Activated CD4-positive, alpha-beta T cell treated with anti-CD3 and anti-CD28 coated beads for 36 hours (primary cell): ENCODE data around the gene USP22. TPM values are rescaled to one million over a fixed set of nuclear protein-coding genes. Genes with fewer than 3 reads are reported as not detected.
A peak's percentile ranks its signal among the peaks of the same experiment; 100 is the strongest.

Experiments
- ATAC-seq: fragments of 200-7000 bp; cut with Tn5 transposase; one replicate; pipeline ENCODE4 v1.10.0; 2021; ENCODE audit warnings: mild to moderate bottlenecking, moderate library complexity
- CTCF ChIA-PET: fragments of 350-600 bp; sonication (Branson Sonifier 250); formaldehyde crosslinking; loops from one replicate; lab custom pipeline; 2021; ENCODE audit warnings: antibody characterized with exemption; lab: Charles Lee
- POLR2A ChIA-PET: fragments of 350-600 bp; sonication (Branson Sonifier 250); formaldehyde crosslinking; loops from one replicate; lab custom pipeline; 2021; ENCODE audit warnings: antibody characterized with exemption, inconsistent platforms; lab: Charles Lee
- DNase-seq: peaks from one replicate; pipeline ENCODE4 v3.0.0-alpha.2; 2020
- H3K27ac Mint-ChIP-seq: one replicate; pipeline ENCODE4 v1.8.0; 2021; ENCODE audit warnings: mixed read lengths
- H3K27me3 Mint-ChIP-seq: one replicate; pipeline ENCODE4 v1.8.0; 2021; ENCODE audit warnings: mixed read lengths
- H3K36me3 Mint-ChIP-seq: one replicate; pipeline ENCODE4 v1.8.0; 2021; ENCODE audit warnings: low read depth, mixed read lengths
- H3K4me1 Mint-ChIP-seq: one replicate; pipeline ENCODE4 v1.8.0; 2021; ENCODE audit warnings: mixed read lengths
- H3K4me3 Mint-ChIP-seq: one replicate; pipeline ENCODE4 v1.8.0; 2021; ENCODE audit warnings: mild to moderate bottlenecking, moderate library complexity, mixed read lengths
- H3K9me3 Mint-ChIP-seq: one replicate; pipeline ENCODE4 v1.8.0; 2021; ENCODE audit warnings: low read depth, mixed read lengths
- intact Hi-C, 2 experiments: fragments of 100-400 bp; cut with DNase I in 1 of 2; cut with micrococcal nuclease in 1 of 2; formaldehyde crosslinking; loops; one replicate each; pipeline versions ENCODE4 v1.14.2 to v1.15.1; 2022 to 2024; cut with DNase I, micrococcal nuclease
- total RNA-seq, 2 experiments: library from RNA; stranded (reverse); gene quantifications; one replicate each; pipeline ENCODE4 v1.2.3, GENCODE V29; 2021

USP22 gene
- total RNA-seq, 2 experiments from 2014 or later = 148 to 173 TPM

DNA sequence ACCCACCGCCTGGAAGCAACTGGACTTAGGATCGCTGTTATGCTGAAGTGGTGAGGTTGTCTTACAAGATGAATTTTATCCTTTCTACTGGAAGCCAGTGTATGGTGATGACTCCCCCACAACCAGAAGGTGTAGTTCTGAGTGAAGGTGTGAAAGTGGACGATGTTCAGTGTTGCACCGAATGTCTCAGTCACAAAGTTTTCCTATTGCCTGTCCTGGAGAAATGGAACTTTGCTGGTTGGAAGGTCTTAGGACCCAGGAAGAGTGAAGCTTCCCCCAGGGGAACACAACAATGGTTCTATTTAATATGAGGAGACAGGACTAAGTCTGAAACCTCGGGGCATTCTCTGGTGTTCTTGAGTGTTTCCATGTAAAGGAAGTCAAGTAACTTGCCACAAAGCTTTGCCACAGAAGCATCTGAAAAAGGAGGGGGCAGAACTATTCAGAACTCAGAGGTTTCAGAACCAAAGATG lies 44.2 kb downstream of the USP22 start:
- no peak overlapping the region for H3K4me3 Mint-ChIP-seq
- intact Hi-C loops = loop anchor here in 1 of 2 experiments (10.0 kb wide), 1 partner anchor 94 kb away; no protein-coding TSS in a partner anchor
- no peaks in the 10 kb centered on the region for H3K27me3 Mint-ChIP-seq
- H3K27ac Mint-ChIP-seq = peak overlapping the region; percentile 62
- POLR2A ChIA-PET = no interaction called here
- CTCF ChIA-PET = no interaction called here
- peaks cover 14% of the 10 kb centered on the region for H3K4me1 Mint-ChIP-seq
- no peaks in the 10 kb centered on the region for H3K9me3 Mint-ChIP-seq
- peaks cover 16% of the 10 kb centered on the region for H3K36me3 Mint-ChIP-seq
- ATAC-seq = peak; percentile 34
- no peak for DNase-seq

DNA sequence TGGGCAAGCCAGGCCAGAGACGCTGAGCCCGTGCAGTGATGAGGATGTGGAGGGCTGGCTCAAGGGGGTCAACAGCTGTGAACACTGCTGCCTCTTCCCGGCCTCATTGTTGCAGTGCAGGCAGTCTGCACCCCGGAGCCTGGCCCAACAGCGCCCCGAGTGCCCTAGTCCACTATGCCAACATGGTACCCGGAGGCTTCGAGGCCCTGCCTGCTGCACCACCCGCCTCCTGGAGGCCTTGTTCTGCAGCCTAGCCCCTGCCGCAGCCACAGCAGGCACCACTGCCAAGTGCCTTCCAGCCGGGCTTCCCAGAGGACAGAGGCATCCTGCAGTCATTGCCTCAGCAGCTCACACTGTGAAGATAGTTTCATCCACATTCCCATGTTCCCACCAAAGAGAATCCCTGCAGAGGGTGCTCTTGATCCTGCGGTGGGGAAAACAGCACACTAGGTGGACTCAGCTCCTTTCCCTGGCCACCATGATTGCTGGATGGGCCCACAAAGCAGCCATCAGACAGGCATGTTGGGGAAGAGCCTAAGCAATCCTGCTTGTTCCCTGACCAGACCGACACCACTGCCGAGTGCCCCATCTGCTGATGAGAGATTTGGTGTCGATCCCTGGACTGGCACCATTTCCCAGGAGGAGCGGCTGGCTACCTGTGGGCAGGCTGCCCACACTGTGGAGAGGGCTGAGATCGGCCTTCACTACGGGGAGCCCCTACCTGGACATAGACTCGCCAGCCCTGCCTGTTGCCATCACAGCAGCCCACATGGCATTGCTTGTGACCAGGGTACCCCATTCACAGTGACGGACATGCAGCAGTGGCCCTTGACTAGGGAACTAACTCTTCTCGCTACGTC lies 44.9 kb downstream of the USP22 start:
- DNase-seq (no peak), ATAC-seq (no peak)
- Mint-ChIP-seq H3K9me3 (no peaks in the 10 kb centered on the region), H3K36me3 (peaks cover 12% of the 10 kb centered on the region), H3K4me1 (peaks cover 16% of the 10 kb centered on the region), H3K4me3 (no peak overlapping the region), H3K27me3 (no peaks in the 10 kb centered on the region), H3K27ac (peak overlapping the region; percentile 62)
- intact Hi-C loops = loop anchor here in 1 of 2 experiments (10.0 kb wide), 1 partner anchor 93 kb away; no protein-coding TSS in a partner anchor
- POLR2A ChIA-PET = no interaction called here
- CTCF ChIA-PET = no interaction called here

DNA sequence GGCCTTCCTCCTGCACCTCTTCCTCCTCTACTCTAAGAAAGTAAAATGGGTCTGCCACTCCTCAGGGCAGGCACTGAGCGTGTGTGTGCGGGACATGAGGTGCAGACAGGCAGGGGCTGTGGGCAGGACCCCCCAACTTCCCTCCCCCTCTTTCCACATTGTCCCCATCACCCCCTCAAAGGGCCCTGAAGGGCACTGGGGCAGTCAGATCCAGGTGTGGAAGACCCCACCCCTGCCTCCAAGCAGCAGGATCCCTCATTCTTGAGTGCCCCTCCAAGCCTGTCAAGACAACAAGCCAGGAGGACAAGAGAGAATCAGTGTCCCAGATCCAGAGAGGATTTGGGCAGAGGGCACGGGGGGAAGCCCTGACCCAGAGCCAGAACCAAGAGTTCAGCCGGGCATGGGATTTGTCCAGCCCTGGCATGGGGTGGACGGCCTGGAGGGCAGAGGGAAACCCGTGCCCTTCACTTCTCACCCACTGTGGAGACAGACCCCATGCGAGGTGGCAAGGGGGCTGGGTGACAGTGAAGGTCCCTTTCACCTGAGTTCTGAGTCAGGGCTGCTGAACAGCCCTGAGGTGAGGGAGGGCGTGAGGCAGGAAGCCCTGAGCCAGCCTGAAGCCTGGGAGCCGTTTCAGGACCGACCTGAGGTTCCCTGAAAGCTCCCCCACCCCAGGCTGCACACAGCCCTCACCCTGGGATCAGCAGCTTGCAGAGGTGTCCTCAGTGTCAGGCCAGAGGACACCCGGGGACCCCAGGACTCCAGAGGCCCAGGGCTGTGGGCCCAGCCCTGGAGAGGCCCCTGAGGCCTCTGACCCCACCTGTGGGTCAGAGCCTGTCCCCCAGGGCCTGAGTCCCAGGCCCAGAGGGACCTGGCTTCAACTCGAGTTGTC lies 45.8 kb downstream of the USP22 start:
- CTCF ChIA-PET = interaction anchor here (0.6 kb wide), 1 partner anchor 12 kb away, joined by 3 read pairs; no protein-coding TSS in a partner anchor

DNA sequence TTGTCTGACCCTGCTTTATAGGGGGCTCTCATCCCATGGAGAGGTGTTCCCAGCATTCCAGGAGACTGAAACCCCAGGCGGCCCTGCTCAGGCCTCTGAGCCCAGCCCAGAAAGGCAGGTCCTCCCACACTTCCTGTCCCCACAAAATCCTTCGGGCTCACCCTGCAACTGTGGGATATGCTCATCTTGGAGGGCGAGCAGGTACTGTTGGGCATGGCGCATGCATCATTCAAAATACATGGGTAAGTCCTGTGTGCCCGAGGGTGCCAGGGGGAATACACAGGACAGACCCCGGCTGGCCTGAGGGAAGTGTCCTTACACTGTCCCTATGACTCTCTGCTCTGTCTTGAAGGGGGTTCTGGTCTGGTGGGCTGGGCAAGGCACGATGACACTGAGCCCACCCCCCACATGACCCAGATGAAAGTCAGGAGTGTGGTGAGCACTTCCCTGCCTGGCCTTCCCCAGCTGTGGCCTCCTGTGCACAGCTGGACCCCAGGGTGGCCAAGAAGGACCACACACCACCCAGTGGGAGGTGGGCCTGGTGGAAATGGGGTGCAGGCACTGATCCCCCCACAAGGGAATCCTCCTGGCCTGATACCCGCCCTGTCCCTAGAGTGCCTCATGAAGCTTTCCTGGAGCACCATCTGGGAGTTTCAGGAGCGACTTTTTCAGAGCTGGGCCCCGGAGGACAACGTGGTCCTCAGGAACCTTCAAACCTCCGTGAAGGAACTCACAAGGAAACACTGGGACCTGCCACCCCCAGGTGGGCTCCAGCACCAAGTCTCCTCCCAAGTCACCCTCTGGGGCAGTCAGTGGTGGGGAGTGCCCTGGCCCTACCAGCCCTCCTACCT lies 46.7 kb downstream of the USP22 start:
- DNase-seq (no peak), ATAC-seq (no peak)
- H3K36me3 Mint-ChIP-seq = peaks cover 4% of the 10 kb centered on the region
- ChIA-PET CTCF (interaction anchor here (0.6 kb wide), 1 partner anchor 13 kb away, joined by 3 read pairs; no protein-coding TSS in a partner anchor), POLR2A (no interaction called here)
- no peak overlapping the region for H3K27ac Mint-ChIP-seq
- no peak overlapping the region for H3K4me3 Mint-ChIP-seq
- H3K9me3 Mint-ChIP-seq = no peaks in the 10 kb centered on the region
- intact Hi-C loops = loop anchor here in 1 of 2 experiments (2.0 to 10.0 kb wide), 2 partner anchors 91 to 195 kb away; no protein-coding TSS in a partner anchor
- peaks cover 16% of the 10 kb centered on the region for H3K4me1 Mint-ChIP-seq
- H3K27me3 Mint-ChIP-seq = no peaks in the 10 kb centered on the region

More for the DNA sequence above, 45.8 kb downstream of the USP22 start:
- Mint-ChIP-seq H3K4me3 (no peak overlapping the region), H3K9me3 (no peaks in the 10 kb centered on the region), H3K36me3 (peaks cover 9% of the 10 kb centered on the region), H3K27me3 (no peaks in the 10 kb centered on the region), H3K4me1 (peaks cover 16% of the 10 kb centered on the region), H3K27ac (no peak overlapping the region)
- intact Hi-C loops = loop anchor here in 1 of 2 experiments (10.0 kb wide), 1 partner anchor 92 kb away; no protein-coding TSS in a partner anchor
- DNase-seq (no peak), ATAC-seq (no peak)
- POLR2A ChIA-PET = no interaction called here

DNA sequence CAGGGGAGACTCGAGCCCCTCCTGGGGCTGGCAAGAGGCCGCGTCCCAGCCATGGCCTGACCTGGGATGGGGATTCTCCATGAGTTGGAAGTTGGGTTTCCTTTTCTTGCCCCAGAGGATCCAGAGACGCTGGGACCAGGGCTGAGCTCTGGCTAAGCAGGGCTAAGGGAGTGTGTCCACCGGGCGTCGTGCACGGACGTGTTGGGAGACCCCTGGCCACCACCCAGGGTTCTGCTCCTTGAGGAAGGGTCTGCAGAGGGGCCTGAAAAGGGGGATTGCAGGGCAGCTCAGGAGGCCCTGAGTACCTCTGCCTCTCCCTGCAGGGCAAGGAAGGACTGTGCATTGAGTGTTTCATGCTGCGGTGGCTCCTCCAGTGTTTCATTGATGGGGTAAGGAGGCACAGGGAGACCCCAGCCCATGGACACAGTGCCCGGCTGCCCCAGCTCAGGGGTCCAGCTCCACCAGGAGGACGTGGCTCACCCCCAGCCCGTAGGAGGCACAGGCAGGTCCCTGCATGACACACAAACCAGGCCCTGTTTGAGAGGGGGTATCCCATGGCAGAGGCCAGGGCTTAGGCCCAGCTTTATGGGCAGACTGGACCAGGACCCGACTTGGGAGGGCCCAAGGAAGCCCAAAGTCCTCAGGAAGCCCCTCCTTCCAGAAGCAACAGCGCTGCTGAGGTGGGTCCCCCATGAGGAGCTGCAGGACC lies 47.5 kb downstream of the USP22 start:
- Mint-ChIP-seq H3K9me3 (no peaks in the 10 kb centered on the region), H3K4me3 (no peak overlapping the region), H3K27me3 (no peaks in the 10 kb centered on the region), H3K4me1 (peaks cover 16% of the 10 kb centered on the region), H3K27ac (no peak overlapping the region), H3K36me3 (peaks cover 4% of the 10 kb centered on the region)
- no peak for DNase-seq
- CTCF ChIA-PET = no interaction called here
- POLR2A ChIA-PET = no interaction called here
- intact Hi-C loops = loop anchor here in 1 of 2 experiments (2.0 to 10.0 kb wide), 2 partner anchors 91 to 195 kb away; no protein-coding TSS in a partner anchor
- ATAC-seq = no peak

DNA sequence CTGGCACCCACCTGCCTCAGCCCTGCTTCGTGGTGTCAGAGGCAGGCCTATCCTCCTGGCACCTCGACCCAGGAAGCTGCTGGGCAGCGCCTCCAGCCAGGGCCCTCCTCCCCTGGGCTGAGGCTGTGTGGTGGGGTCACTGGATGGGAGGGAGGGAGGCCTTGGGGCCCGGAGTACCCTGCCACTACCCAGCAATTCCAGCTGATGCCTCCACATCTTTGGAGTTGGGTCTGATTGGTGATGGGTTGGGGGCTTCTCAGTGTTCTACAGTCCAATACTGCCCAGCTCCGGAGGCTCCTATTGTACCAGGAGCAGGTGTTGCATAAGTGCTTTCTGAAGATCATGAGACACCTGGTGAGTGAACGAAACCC lies 48.0 kb downstream of the USP22 start:
- Mint-ChIP-seq H3K4me1 (peaks cover 16% of the 10 kb centered on the region), H3K9me3 (no peaks in the 10 kb centered on the region), H3K27me3 (no peaks in the 10 kb centered on the region), H3K36me3 (peaks cover 4% of the 10 kb centered on the region), H3K4me3 (no peak overlapping the region), H3K27ac (no peak overlapping the region)
- DNase-seq (no peak), ATAC-seq (no peak)
- intact Hi-C loops = loop anchor here in 1 of 2 experiments (2.0 to 10.0 kb wide), 2 partner anchors 90 to 194 kb away; no protein-coding TSS in a partner anchor
- ChIA-PET POLR2A (no interaction called here), CTCF (interaction anchor here (1.3 kb wide), 1 partner anchor 24 kb away, joined by 3 read pairs; no protein-coding TSS in a partner anchor)

DNA sequence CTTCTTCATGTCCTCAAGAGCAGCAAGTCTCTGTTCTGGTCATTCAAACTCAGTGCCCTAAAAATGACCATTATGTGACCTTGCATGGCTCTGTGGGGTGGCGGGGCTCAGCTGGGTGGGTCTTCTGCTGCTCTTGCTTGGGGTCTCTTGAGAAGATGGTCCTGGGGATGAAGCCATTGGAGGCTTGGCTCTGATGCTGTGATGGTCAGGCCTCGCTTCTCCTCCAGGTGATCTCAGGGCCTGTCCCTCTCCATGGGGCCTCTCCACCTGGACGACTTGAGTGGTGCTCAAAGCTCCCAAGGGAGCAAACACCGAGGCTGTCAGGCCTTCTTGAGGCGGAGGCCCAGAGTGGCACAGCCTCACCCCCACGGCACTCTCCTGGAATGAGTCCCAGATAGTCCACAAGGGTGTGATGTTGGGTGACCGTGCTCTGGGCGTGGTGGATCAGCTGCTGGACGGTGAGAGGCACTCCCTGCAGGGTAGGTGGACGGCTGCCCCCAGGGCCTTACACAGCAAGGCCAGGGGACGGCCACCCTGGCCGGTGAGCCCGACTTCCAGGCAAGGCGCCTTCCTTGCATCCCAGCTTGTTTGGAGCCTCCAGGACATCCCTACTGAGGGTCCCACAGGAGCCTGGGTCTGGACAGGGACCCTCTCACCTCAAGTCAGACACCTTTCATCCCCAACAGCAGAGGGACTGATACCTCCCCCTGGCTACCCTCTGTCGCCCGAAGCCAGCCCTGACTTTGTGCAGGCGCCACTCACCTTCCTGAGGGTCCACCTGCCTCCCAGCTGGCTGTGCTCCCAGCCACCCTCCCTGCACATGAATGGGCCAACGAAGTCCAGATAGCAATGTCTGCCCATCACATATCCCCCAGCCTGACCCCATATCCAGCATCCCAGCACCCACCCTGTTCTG lies 48.7 kb downstream of the USP22 start:
- ATAC-seq = no peak
- Mint-ChIP-seq H3K27me3 (no peaks in the 10 kb centered on the region), H3K9me3 (no peaks in the 10 kb centered on the region), H3K4me1 (peaks cover 10% of the 10 kb centered on the region), H3K27ac (no peak overlapping the region), H3K36me3 (no peaks in the 10 kb centered on the region), H3K4me3 (no peak overlapping the region)
- intact Hi-C loops = loop anchor here (1.0 to 10.0 kb wide), 5 partner anchors 50 to 193 kb away; no protein-coding TSS in a partner anchor
- ChIA-PET POLR2A (no interaction called here), CTCF (interaction anchor here (0.6 to 1.6 kb wide), 8 partner anchors 13 to 192 kb away, joined by 3 to 9 read pairs (median 4); partner anchors contain the start of gene USP22)
- no peak for DNase-seq

DNA sequence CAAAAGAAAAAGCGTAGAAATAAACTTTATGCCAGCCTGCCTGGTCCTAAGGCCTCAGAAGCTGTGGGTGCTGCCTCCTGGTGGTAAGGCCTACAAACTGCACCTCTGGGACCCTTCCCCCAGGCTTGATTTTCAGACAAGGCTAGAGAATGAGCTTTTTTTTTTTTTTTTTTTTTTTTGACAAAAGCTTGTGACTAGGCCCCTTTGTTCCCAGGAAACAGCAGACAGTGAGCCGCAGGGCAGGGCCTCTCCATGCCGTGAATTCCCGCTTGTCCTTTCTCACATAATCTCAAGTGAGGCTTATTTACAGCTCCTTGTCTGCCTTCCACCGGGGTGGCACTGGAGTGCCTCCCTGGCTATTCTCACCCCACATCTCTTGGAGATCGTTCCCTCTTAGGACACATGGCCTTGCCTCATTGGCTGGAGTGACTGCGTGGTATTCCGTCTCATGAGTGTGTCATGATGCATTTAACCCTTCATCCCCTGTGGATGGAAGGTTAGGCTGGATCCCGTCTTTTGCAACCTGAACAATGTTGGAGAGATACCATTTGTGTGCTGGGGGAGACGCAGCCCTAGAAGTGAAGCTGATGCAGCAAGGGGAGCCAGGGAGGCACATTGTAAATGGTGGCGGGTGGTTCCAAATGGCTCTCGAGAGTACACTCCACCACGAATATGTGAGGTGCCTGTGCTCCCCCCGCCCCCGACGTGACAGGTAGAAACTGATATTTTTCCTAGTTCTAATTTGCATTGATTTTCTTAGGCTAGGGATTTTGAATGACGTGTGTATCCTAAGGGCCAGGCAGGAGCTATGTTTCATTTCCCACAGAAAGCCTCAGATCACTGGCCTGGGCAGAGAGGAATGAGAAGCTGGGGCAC lies 49.6 kb downstream of the USP22 start:
- POLR2A ChIA-PET = interaction anchor here (0.7 kb wide), 1 partner anchor 26 kb away, joined by 3 read pairs; no protein-coding TSS in a partner anchor

More for the DNA sequence above, 49.6 kb downstream of the USP22 start:
- Mint-ChIP-seq H3K9me3 (no peaks in the 10 kb centered on the region), H3K27ac (no peak overlapping the region), H3K36me3 (no peaks in the 10 kb centered on the region), H3K4me3 (no peak overlapping the region), H3K4me1 (peaks cover 2% of the 10 kb centered on the region), H3K27me3 (no peaks in the 10 kb centered on the region)
- CTCF ChIA-PET = interaction anchor here (0.6 to 1.6 kb wide), 21 partner anchors 11 to 220 kb away, joined by 3 to 9 read pairs (median 4); partner anchors contain the start of gene USP22
- DNase-seq (peak; percentile 82), ATAC-seq (peak; percentile 81)
- intact Hi-C loops = loop anchor here (1.0 to 10.0 kb wide), 4 partner anchors 49 to 192 kb away; no protein-coding TSS in a partner anchor
